ENCODE results near the gene PCDHGC5.

PCDHGC5 gene

DNA sequence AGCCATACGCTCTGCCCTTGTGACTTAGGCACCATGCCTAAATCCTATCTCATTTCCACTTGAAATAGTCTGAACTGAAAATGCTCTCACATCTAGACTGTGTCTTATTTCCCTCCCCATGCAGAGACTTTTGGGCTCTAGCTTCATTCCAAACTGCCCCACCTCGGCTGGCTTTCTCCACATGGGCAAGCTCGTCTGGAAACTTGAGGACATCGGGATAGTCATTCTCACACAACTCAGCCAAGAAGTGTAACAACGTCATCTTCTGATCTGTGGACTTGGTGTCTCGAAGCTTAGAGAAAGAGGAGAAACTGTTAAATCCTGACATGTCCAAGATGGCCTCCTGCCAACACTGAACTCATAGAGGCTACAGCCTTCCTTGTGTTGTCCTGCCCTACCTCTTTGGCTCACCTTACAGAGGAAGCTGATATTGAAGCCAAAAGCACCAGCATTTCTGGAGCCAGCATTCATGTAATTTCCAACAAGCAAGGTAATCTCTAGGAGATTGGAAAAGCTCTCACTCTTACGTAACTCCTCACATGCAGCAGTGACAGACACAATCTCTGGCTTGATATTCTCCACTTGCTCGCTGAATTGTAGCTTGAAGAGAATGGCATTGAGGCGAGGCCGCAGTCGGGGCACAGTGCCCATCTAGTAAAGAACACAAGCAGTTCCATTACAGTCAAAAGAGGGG is 39.6 kb downstream of the PCDHGC5 start:
- TF ChIP-seq, protein P1, sequence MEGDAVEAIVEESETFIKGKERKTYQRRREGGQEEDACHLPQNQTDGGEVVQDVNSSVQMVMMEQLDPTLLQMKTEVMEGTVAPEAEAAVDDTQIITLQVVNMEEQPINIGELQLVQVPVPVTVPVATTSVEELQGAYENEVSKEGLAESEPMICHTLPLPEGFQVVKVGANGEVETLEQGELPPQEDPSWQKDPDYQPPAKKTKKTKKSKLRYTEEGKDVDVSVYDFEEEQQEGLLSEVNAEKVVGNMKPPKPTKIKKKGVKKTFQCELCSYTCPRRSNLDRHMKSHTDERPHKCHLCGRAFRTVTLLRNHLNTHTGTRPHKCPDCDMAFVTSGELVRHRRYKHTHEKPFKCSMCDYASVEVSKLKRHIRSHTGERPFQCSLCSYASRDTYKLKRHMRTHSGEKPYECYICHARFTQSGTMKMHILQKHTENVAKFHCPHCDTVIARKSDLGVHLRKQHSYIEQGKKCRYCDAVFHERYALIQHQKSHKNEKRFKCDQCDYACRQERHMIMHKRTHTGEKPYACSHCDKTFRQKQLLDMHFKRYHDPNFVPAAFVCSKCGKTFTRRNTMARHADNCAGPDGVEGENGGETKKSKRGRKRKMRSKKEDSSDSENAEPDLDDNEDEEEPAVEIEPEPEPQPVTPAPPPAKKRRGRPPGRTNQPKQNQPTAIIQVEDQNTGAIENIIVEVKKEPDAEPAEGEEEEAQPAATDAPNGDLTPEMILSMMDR (IDR thresholded peaks at IDR 0.05; ENCODE audit: borderline replicate concordance, control extremely low read depth, extremely low read depth, insufficient read depth, missing control alignments) = no peak
- in situ Hi-C loops (cut with MboI; ENCODE audit: low sequenced_read_pairs, unreplicated experiment) = no loop called here
- DNase-seq (ENCODE audit: low spot score) = no peak

DNA sequence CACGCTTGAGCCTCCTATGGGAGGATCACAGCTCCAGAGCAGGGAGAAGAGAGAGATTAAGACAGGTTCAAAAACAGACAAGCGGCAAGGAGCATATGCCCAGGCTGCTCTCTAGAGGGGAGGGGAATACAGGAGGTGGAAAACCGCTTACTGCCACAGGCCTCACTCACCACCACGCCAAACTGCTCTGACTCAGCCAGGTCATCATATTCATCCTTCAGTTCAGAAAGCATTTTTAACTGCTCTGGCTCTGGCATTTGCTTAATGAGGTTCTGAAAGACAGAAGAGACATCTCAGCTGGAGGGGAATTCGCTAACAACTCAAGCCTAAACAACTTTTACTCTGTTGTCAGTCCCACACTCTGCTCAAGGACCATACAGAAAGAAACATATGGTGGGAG is 40.1 kb downstream of the PCDHGC5 start:
- in situ Hi-C loops (cut with MboI; ENCODE audit: low sequenced_read_pairs, unreplicated experiment) = no loop called here
- TF ChIP-seq, protein P1 (IDR thresholded peaks at IDR 0.05; ENCODE audit: borderline replicate concordance, control extremely low read depth, extremely low read depth, insufficient read depth, missing control alignments) = no peak
- DNase-seq (ENCODE audit: low spot score) = no peak

DNA sequence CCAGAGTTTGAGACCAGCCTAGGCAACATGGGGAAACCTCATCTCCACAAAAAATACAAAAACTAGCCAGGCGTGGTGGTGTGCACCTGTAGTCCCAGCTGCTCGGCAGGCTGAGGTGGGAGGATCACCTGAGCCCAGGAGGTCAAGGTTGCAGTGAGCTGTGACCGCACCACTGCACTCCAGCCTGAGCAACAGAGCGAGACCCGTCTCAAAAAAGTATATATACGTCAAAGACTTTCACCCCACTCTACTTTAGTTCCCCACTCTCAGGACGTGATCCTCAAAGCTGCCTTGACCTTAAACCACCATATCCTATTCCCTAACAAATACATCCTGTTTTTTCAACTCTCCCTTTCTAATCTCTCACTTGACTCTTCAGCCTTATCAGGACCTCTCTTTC is 41.0 kb downstream of the PCDHGC5 start:
- no peak for DNase-seq (ENCODE audit: low spot score)
- TF ChIP-seq, protein P1 (IDR thresholded peaks at IDR 0.05; ENCODE audit: borderline replicate concordance, control extremely low read depth, extremely low read depth, insufficient read depth, missing control alignments) = no peak

DNA sequence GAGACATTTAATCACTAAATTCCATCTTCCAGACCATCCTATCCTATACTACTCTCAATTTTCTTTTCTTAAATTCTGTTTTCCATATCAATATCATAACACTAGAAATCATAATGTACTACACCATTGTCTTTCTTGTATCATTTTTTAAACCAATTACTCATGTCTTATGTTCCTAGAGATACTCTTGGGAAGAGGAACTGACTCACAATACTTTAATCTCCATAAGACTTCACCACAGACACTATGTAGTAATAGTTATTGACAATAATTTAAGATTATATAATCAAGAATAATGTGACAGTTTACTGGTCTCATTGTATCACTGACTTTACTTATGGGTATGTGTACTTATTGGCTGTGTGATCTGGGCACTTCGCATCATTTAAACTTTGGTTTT is 43.8 kb downstream of the PCDHGC5 start:
- TF ChIP-seq, protein P1 (IDR thresholded peaks at IDR 0.05; ENCODE audit: borderline replicate concordance, control extremely low read depth, extremely low read depth, insufficient read depth, missing control alignments) = no peak
- in situ Hi-C loops (cut with MboI; ENCODE audit: low sequenced_read_pairs, unreplicated experiment) = no loop called here
- DNase-seq (ENCODE audit: low spot score) = no peak

More for the DNA sequence above, 41.0 kb downstream of the PCDHGC5 start:
- in situ Hi-C loops (cut with MboI; ENCODE audit: low sequenced_read_pairs, unreplicated experiment) = no loop called here

- in situ Hi-C loops (cut with MboI; ENCODE audit: low sequenced_read_pairs, unreplicated experiment) = no loop called here
- TF ChIP-seq, protein P1 (IDR thresholded peaks at IDR 0.05; ENCODE audit: borderline replicate concordance, control extremely low read depth, extremely low read depth, insufficient read depth, missing control alignments) = no peak
- DNase-seq (ENCODE audit: low spot score) = no peak
Measured at GRCh38 chr5:141533897-141534296, 45.0 kb downstream of the PCDHGC5 start.

GRCh38 chr5:141534492-141535213 is 45.8 kb downstream of the PCDHGC5 start:
- in situ Hi-C loops (cut with MboI; ENCODE audit: low sequenced_read_pairs, unreplicated experiment) = no loop called here
- no peak for DNase-seq (ENCODE audit: low spot score)

More at GRCh38 chr5:141534492-141535213, 45.8 kb downstream of the PCDHGC5 start:
- TF ChIP-seq, protein P1 (IDR thresholded peaks at IDR 0.05; ENCODE audit: borderline replicate concordance, control extremely low read depth, extremely low read depth, insufficient read depth, missing control alignments) = no peak
